NT2/D1 (cell line): ENCODE measurements around the gene PRODH2.

ENCODE experiments used
- YY1 ChIP-seq: IDR thresholded peaks from 2 replicates; pipeline ENCODE4 v1.6.1; 2011; ENCODE audit not compliant: insufficient read length, insufficient read depth
- ZNF274 ChIP-seq: IDR thresholded peaks from 2 replicates; pipeline ENCODE4 v1.6.1; 2011; ENCODE audit warnings: mild to moderate bottlenecking, low read depth, low read length

- TF ChIP-seq ZNF274 (no peak), YY1 (no peak)
Observed at GRCh38 chr19:35751839-35752745, 60.6 kb downstream of the PRODH2 start.
